Right hindlimb (tissue), 1 donor: Measurements from ENCODE around the gene KRT82.
"Not testable (repeated sequence)": the region's sequence is repeated elsewhere in the genome, so short reads cannot be mapped to it uniquely, and the experiment has no call there.

ENCODE experiments used
- DNase-seq: peaks from one replicate; pipeline ENCODE4 v3.0.0-alpha.2; 2018

KRT82 gene

DNA sequence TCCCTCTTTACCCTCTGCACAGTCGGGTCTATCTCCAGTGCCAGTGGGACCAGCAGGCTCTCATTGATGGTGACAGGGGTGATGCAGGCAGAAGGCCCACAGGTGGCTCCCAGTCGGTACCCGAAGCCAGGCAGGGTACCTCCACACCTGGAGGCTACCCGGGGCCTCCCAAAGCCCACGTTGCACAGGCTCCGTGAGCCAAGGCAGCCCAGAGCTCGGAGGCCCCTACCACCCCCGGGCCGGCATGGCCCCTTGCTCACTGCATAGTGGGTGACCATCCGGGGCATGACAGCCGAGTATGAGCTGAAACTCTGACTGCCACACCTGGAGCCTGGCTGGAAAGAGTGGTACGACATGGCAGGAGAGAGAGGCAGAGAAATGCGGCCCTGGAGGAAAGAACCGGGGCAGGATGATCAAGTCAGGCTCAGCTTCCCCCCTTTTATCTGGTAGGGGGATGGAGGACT lies at the start of gene KRT82:
TSS of gene KRT82 (minus strand) at position 414 of the 464 bp plus-strand sequence. CDS start at position 356, 58 bp downstream.
- DNase-seq, result no peak

DNA sequence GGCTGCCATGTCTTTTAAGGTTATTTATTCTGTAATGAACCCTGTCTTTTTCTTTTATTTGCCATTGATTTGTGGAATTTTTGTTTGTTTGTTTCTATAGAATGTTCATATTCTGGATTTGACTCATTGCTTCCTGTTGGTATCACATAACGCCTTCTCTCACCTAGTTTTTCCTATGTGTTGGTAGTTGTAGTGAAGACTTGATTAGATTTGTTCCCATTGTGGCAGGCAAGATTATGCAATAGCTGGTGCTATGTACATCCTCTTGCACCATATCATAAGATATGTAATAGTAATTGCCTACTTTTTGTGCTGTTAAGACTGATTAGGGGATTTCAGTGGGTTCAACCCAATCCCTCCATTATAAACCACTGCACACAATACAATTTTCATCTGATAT lies 49.7 kb upstream of the KRT82 start:
- DNase-seq, result no peak

- no peak for DNase-seq
Measured at GRCh38 chr12:52454411-52455201, 48.5 kb upstream of the KRT82 start.

DNA sequence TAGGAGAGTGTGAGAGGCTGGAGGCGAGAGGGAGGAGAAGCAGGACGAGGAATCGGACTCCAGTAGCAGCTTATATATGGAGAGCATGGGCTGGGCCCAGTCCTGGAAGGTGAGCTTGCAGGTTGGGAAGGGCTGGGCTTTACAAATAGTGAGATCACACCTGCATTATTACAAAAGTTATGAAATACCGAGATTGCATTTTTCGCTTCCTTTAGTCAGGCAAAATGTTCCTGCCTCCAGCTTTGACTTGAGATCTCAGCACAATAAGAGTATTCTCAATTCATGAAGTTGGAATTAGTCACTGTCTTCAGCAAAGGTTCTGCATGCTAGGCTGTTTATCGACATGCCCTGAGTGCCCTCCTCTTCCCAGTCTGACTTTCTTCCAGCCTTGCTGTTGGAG lies 46.0 kb upstream of the KRT82 start, which contains the start of gene KRT6B:
TSS of gene KRT6B (minus strand) at position 46 of the 400 bp plus-strand sequence. CDS start 68 bp downstream, outside the sequence.
- no peak for DNase-seq

- no peak for DNase-seq
Measured at GRCh38 chr12:52448228-52448627, 42.1 kb upstream of the KRT82 start.

DNA sequence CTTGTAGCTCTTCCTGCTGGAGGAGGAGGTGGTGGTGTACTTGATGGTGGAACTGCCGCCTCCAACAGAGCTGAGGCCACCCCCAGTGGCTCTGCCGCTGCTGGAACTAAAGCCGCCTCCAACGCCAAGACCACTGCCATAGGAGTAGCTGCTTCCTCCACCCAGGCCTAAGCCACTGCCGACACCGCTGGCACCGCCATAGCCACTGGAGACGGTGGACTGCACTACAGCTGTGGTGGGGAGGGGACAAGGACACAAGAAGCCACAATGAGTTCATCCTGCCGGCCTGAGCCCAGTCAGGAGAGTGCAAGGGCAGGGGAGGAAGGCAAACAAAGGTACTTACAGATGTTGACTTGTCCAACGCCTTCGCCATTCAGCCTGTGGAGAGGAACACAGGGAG lies 41.1 kb upstream of the KRT82 start:
- DNase-seq, result not testable (repeated sequence)

DNA sequence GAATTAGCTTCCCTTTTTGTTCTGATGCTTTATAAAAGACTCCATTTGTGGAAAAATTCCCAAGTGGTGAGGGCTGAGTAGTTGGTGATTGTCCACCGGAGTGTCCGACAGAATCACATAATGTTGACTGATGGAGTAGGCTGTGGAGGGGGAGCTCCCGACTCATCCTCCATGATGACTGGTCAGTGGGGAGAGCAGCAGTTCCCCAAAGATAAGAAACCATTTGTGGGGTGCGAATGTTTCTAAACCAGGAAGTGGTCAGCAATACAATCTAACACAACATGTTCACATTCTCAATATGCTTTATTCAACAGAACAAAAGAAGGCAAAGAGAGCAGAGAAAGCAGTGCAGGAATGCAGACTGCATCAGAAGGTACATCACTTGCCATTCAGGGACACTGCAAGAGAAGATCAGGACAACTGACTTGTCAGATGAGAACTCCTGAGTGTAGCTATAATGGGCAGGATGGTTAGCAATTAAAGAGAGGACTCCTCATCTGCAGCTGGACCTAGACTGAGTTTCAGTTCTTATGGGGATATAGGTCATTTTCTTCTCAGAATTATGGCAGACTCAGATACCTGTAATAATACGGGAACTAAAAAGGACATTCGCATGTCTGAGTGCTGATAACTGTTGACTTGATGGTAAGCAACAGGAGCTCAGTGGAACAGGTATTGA lies 40.4 kb upstream of the KRT82 start:
- DNase-seq, result no peak

DNA sequence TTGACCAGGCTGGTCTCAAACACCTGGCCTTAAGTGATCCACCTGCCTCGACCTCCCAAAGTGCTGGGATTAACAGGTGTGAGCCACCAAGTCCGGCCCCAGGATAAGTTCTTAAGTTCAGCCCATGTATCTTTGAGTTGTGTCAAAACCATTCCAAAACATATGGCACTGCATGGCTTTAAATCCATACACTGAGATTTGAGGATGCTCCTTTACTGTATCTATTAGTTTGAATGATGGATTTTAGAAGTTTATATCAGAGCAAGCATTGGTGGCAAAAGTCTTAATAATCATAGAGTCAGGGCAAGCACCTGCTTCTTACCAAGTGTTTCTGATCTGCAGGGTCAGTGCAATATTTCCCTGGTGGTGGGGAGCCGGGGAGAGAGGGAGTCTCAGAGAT lies 39.7 kb upstream of the KRT82 start:
- DNase-seq, result no peak

- DNase-seq, result no peak
Measured at GRCh38 chr12:52444647-52445595, 38.8 kb upstream of the KRT82 start.

DNA sequence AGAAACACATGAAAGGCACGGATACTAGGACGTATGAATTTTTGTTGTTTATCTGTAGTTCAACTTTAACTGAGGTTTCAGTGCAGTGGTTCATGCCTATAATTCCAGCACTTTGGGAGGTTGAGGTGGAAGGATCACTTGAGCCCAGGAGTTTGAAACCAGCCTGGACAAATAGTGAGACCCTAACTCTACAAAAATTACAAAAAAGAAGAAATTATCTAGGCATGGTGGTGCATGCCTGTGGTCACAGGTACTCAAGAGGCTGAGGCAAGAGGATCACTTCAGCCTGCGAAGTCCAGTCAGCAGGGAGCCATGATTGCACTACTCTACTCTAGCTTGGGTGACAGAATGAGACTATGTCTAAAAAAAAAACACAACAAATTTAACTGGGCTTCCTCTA lies 37.8 kb upstream of the KRT82 start:
- DNase-seq, result no peak

- DNase-seq, result no peak
Measured at GRCh38 chr12:52442600-52443061, 36.5 kb upstream of the KRT82 start.

- no peak for DNase-seq
Measured at GRCh38 chr12:52441320-52441911, 35.3 kb upstream of the KRT82 start.

GRCh38 chr12:52440821-52441319 lies 34.7 kb upstream of the KRT82 start:
- no peak for DNase-seq

DNA sequence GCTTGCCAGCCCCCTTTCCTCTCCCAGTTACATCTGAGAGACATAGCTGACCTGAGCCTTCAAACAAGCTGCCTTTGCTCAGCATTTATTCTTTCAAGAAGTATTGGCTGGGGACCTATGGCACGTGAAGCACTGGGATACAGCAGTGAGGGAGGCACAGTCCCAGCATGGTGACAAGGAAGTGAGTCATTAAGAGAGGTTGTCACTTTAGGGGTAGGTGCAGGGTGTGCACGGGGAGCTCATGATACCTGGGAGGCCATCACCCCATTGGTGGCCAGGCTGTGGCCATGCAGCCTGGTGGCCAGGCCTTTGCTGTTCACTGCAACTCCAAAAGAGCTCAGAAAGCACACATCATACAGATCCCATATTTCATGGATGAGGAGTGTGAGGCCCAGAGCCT lies 33.7 kb upstream of the KRT82 start:
- no peak for DNase-seq

DNA sequence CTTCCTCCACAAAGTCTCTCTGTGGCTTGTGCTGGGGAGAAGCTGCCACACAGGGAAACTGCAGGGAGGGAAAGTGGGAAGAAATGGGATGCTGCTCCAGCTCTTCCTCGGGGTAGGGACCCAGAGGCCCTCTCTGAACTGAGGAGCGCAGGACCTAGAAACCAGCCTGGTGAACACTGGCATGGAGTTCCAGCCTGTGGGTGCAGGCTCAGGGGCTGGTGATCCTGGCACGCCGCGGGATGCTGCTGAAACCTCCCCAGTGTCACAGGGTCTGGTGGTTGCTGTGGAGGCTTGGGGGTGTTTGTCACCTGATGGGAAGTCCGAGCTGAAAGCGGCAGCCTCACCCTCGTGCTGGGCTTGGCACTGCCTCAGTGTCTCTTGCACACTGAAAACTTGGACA lies 33.3 kb upstream of the KRT82 start:
- no peak for DNase-seq

- no peak for DNase-seq
Measured at GRCh38 chr12:52438305-52439301, 32.5 kb upstream of the KRT82 start.

DNA sequence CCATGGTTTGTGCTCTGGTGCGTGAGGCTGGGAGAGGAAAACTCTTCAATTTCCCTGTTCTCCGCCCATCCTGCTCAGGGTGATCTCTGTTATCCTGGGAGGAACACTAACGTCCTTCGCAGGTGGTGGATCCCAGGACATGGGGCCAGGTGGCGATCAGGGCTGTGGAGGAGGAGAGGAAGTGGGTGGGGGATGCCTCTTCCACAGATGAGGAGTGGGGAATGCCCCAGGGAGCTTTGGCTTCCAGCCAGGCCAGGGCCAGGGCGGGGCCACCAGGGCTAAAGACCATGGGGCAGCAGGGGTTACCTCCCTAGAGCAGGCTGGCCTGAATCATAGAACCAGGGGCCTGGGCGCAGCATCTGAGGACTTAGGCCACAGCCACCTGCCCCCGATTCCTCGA lies 31.4 kb upstream of the KRT82 start:
- DNase-seq, result no peak

GRCh38 chr12:52436828-52437474 lies 30.8 kb upstream of the KRT82 start:
- no peak for DNase-seq

- DNase-seq, result no peak
Measured at GRCh38 chr12:52436000-52436827, 30.1 kb upstream of the KRT82 start.

GRCh38 chr12:52435659-52435999 lies 29.5 kb upstream of the KRT82 start:
- no peak for DNase-seq
